Upper lobe of right lung (tissue), 1 donor: Measurements from ENCODE around the gene ABCC4. TPM values are rescaled to one million over a fixed set of nuclear protein-coding genes. Genes with fewer than 3 reads are reported as not detected.

ENCODE experiments used
- ATAC-seq: fragments of 200-7000 bp; cut with Tn5 transposase; one replicate; pipeline ENCODE4 v1.9.1; 2020; ENCODE audit warnings: mild to moderate bottlenecking, moderate library complexity
- DNase-seq: peaks from one replicate; pipeline ENCODE4 v3.0.0-alpha.2; 2020
- H3K27ac ChIP-seq: fragments of 200-600 bp; one replicate; pipeline ENCODE4 v1.8.0; 2022
- H3K27me3 ChIP-seq: fragments of 200-600 bp; one replicate; pipeline ENCODE4 v1.8.0; 2022; ENCODE audit warnings: mild to moderate bottlenecking
- H3K36me3 ChIP-seq: fragments of 200-600 bp; one replicate; pipeline ENCODE4 v1.8.0; 2022
- H3K4me1 ChIP-seq: fragments of 200-600 bp; one replicate; pipeline ENCODE4 v1.8.0; 2022
- H3K4me3 ChIP-seq: fragments of 200-600 bp; one replicate; pipeline ENCODE4 v1.8.0; 2022; ENCODE audit warnings: mild to moderate bottlenecking
- H3K9me3 ChIP-seq: fragments of 200-600 bp; one replicate; pipeline ENCODE4 v1.8.0; 2022
- intact Hi-C: fragments of 100-400 bp; cut with DNase I; formaldehyde crosslinking; loops from one replicate; pipeline ENCODE4 v1.11.0; 2022
- total RNA-seq: library from RNA; stranded (reverse); fragmentation: NEBNext Ultra II Directional; extraction: Animal tissue kit (Norgen Biotek cat#: 25700); gene quantifications from one replicate; pipeline ENCODE4 v1.2.1, GENCODE V29; 2021
- TF ChIP-seq, protein P1 (sequence below): fragments of 200-600 bp; IDR thresholded peaks from one replicate; pipeline ENCODE4 v1.8.0; 2022; ENCODE audit warnings: antibody characterized with exemption
- donor health status: DM: no; HTN: yes; CAD: no; lungs with severe emphysema.

ABCC4 gene
- total RNA-seq, 1 donor from 2014 or later, result 28.1 TPM

DNA sequence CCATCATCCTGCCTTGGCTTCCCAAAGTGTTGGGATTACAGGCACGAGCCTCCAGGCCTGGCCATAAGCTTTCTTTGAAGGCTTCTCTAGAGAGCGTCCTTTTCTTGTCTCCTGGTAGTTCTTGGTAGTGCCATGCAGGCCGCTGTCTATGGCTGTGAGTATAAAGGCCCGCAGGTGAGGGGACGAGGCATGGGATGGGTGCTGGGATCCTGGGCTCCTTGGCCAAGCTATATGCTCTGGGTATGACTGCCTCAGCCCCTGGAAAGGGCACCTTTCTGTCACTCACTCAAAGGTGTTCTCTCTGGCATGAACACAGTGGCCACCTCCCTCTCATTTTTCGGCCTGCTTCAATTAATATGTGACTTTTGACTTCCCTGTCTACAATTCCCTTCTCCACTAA, 6.3 kb upstream of the ABCC4 start:
- intact Hi-C loops, result no loop called here
- ATAC-seq, result no peak
- Histone ChIP-seq H3K36me3 (no peaks in the 10 kb centered on the region), H3K27me3 (no peaks in the 10 kb centered on the region), H3K27ac (no peak overlapping the region), H3K4me3 (no peak overlapping the region), H3K4me1 (no peaks in the 10 kb centered on the region), H3K9me3 (no peaks in the 10 kb centered on the region)
- DNase-seq, result no peak
- TF ChIP-seq, protein P1, sequence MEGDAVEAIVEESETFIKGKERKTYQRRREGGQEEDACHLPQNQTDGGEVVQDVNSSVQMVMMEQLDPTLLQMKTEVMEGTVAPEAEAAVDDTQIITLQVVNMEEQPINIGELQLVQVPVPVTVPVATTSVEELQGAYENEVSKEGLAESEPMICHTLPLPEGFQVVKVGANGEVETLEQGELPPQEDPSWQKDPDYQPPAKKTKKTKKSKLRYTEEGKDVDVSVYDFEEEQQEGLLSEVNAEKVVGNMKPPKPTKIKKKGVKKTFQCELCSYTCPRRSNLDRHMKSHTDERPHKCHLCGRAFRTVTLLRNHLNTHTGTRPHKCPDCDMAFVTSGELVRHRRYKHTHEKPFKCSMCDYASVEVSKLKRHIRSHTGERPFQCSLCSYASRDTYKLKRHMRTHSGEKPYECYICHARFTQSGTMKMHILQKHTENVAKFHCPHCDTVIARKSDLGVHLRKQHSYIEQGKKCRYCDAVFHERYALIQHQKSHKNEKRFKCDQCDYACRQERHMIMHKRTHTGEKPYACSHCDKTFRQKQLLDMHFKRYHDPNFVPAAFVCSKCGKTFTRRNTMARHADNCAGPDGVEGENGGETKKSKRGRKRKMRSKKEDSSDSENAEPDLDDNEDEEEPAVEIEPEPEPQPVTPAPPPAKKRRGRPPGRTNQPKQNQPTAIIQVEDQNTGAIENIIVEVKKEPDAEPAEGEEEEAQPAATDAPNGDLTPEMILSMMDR, result no peak

DNA sequence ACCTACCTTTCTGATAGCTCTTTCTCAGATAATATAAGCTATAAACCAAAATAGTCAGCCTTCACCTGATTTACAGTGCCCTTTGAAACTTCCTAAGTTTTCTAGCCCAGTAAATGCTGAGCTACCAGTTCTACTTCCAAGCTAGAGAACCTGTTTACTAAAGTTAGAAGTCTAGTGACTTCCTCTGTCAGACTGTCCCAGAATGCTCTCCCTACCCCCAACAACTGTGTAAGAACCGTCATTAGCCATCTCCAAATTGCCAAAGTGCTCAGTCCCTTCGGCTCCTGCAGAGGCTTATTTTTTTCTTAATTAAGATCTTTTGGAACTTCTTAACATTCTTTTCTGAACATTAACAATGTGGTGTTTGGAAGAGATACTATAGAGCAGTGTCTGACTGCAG, 3.2 kb upstream of the ABCC4 start:
- Histone ChIP-seq H3K4me1 (no peaks in the 10 kb centered on the region), H3K36me3 (no peaks in the 10 kb centered on the region), H3K27ac (no peak overlapping the region), H3K9me3 (no peaks in the 10 kb centered on the region), H3K27me3 (no peaks in the 10 kb centered on the region), H3K4me3 (no peak overlapping the region)
- ATAC-seq (no peak), DNase-seq (no peak)
- TF ChIP-seq, protein P1, result no peak
- intact Hi-C loops, result no loop called here

DNA sequence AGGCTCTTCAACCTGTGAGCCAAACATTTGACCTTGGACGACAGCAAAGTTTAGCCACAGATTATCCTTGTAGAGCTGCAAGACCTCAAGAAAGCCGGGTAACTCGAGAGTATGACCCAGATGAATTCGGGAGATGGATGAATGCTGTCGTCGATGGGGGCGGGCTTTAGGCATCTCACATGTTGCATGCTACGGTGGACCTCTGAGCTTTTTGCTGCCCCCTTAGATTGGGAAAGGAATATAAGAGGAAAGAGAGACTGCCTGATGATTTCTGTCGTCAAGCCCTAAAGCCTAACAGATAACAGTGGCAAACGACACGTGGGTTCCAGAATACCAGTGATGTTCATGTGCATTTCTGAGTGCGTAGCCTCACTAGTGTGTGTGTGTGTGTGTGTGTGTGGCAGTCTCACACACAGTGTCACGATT, 730 bp upstream of the ABCC4 start:
- H3K27ac ChIP-seq, result peak overlapping the region; percentile 84
- intact Hi-C loops, result no loop called here
- peaks cover 9% of the 10 kb centered on the region for H3K4me1 ChIP-seq
- peak overlapping the region; percentile 84 for H3K4me3 ChIP-seq
- TF ChIP-seq, protein P1, result no peak
- H3K27me3 ChIP-seq, result no peaks in the 10 kb centered on the region
- DNase-seq (no peak), ATAC-seq (no peak)
- no peaks in the 10 kb centered on the region for H3K9me3 ChIP-seq
- no peaks in the 10 kb centered on the region for H3K36me3 ChIP-seq

DNA sequence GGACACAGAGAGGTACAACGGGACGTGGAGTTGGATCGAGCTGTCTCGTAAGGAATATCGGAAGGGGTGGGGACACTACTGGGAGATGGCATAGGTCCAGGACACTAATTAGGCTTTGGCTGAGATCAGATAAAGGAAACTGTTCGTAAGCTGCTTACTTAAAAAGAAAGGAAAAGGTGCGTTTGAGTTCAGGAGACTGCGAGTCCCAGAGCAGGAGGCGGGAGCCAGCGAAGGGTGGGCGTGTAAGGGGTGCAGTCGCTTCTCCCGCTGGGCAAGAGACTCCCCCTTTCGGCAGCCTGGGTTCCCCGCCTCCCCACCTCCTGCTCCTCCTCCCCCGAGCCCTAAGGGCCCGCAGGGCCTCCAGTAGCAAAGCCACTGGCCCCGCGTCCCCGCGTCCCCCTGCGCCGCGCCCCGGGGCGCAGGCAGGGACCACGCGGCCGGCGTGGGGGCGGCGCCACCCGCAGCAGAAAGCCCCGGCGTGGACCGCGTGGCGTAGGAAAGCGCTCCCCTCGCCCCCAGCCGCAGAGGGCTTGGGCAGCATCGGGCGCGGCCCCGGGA, 547 bp downstream of the ABCC4 start:
- peak; percentile 55 for ATAC-seq
- TF ChIP-seq, protein P1, result no peak
- DNase-seq, result peak; percentile 85

DNA sequence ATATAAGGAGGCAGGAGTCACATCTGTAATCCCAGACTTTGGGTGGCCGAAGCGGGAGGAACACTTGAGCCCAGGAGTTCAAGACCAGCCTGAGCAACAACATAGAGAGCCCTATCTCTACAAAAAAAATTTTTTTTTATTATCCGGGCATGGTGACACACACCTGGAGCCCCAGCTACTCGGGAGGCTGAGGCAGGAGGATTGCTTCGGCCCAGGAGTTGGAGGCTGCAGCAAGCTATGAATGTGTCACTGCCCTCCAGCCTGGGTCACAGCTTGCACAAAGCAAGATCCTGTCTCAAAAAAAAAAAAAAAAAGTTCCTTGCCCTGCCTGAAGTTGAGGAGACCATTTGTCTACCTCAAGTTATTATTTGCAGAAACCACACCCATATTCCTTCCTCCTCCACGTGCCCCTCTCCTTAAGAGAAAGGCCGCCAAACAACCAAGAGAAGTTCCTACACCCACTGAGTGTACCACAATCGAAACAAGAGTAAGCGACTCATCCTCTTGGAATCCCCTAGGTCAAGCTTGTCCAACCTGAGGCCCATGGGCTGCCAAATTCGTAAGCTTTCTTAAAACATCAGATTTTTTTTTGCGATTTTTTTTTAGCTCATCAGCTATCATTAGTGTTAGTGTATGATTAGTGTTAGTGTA, 2.2 kb downstream of the ABCC4 start:
- Histone ChIP-seq H3K4me1 (peaks cover 17% of the 10 kb centered on the region), H3K9me3 (no peaks in the 10 kb centered on the region), H3K4me3 (no peak overlapping the region), H3K36me3 (no peaks in the 10 kb centered on the region), H3K27ac (peak overlapping the region; percentile 69), H3K27me3 (no peaks in the 10 kb centered on the region)
- TF ChIP-seq, protein P1, result no peak
- DNase-seq (no peak), ATAC-seq (no peak)
- intact Hi-C loops, result no loop called here

More for the DNA sequence above, 547 bp downstream of the ABCC4 start:
- intact Hi-C loops, result no loop called here
- Histone ChIP-seq H3K27me3 (no peaks in the 10 kb centered on the region), H3K27ac (peak overlapping the region; percentile 84), H3K4me1 (peaks cover 17% of the 10 kb centered on the region), H3K36me3 (no peaks in the 10 kb centered on the region), H3K9me3 (no peaks in the 10 kb centered on the region), H3K4me3 (peak overlapping the region; percentile 84)
